CD4-positive, CD25-positive, alpha-beta regulatory T cell (primary cell): ENCODE results near the gene VTCN1. TPM values are rescaled to one million over a fixed set of nuclear protein-coding genes. Genes with fewer than 3 reads are reported as not detected.

Experiments
- ATAC-seq, 2 donors: fragments of 150-1000 bp; cut with Tn5 transposase; one replicate each; pipeline ENCODE4 v1.10.0; 2021; ENCODE audit warnings: low read depth in 2 of 2, moderate number of reproducible peaks in 2 of 2, moderate library complexity in 1 of 2
- DNase-seq, 3 donors: peaks; one replicate each; pipeline versions ENCODE4 v3.0.0 to v3.0.0-alpha.2; 2012 to 2022; ENCODE audit warnings: mixed read lengths in 1 of 3
- H3K27ac ChIP-seq: one replicate; pipeline ENCODE4 v1.7.0; 2013; ENCODE audit warnings: mild to moderate bottlenecking, low read length; ENCODE audit not compliant: insufficient read depth, poor library complexity, severe bottlenecking
- H3K27me3 ChIP-seq: one replicate; pipeline ENCODE4 v1.7.0; 2013; ENCODE audit warnings: low read length; ENCODE audit not compliant: control insufficient read depth, insufficient read depth
- H3K36me3 ChIP-seq: one replicate; pipeline ENCODE4 v1.7.0; 2013; ENCODE audit warnings: mild to moderate bottlenecking, low read length, moderate library complexity; ENCODE audit not compliant: control insufficient read depth, insufficient read depth
- H3K4me1 ChIP-seq: 2 replicates; pipeline ENCODE4 v1.7.0; 2013; ENCODE audit warnings: mild to moderate bottlenecking, low read length; ENCODE audit not compliant: insufficient read depth, control insufficient read depth, poor library complexity, severe bottlenecking
- H3K4me3 ChIP-seq: one replicate; pipeline ENCODE4 v1.7.0; 2013; ENCODE audit warnings: low read depth, mild to moderate bottlenecking, low read length, moderate library complexity
- H3K9me3 ChIP-seq, 2 experiments: 1 replicate in 1 of 2; 2 replicates in 1 of 2; pipeline ENCODE4 v1.7.0; 2013; ENCODE audit warnings: low read length in 2 of 2, mild to moderate bottlenecking in 1 of 2, moderate library complexity in 1 of 2; ENCODE audit not compliant: control insufficient read depth in 2 of 2
- H3K27ac Mint-ChIP-seq, 3 donors: one replicate each; pipeline ENCODE4 v1.8.0; 2020 to 2022; ENCODE audit warnings: mild to moderate bottlenecking in 3 of 3, mixed read lengths in 3 of 3, moderate library complexity in 2 of 3
- H3K27me3 Mint-ChIP-seq: one replicate; pipeline ENCODE4 v1.8.0; 2022; ENCODE audit warnings: mild to moderate bottlenecking, mixed read lengths
- H3K36me3 Mint-ChIP-seq: one replicate; pipeline ENCODE4 v1.8.0; 2020; ENCODE audit warnings: mixed read lengths
- H3K4me1 Mint-ChIP-seq, 4 donors: one replicate each; pipeline ENCODE4 v1.8.0; 2020 to 2022; ENCODE audit warnings: mixed read lengths in 4 of 4, mild to moderate bottlenecking in 1 of 4
- H3K4me3 Mint-ChIP-seq, 4 donors: one replicate each; pipeline ENCODE4 v1.8.0; 2020 to 2022; ENCODE audit warnings: mild to moderate bottlenecking in 4 of 4, mixed read lengths in 4 of 4, moderate library complexity in 3 of 4
- H3K9me3 Mint-ChIP-seq, 7 donors: one replicate each; pipeline ENCODE4 v1.8.0; 2020 to 2022; ENCODE audit warnings: mixed read lengths in 7 of 7, mild to moderate bottlenecking in 3 of 7, moderate library complexity in 2 of 7
- polyA plus RNA-seq, 4 donors: library from polyadenylated mRNA; unstranded; fragments of 300-500 nt; fragmentation: Illumina TruSeq; gene quantifications; one replicate each; pipeline ENCODE4 v1.2.3, GENCODE V29; 2021
- total RNA-seq: library from RNA; stranded (reverse); gene quantifications from one replicate; pipeline ENCODE4 v1.2.3, GENCODE V29; 2022

The VTCN1 gene
- total and polyA plus RNA-seq, 5 donors from 2014 or later = not detected

- no peaks in the 10 kb centered on the region for H3K9me3 ChIP-seq
- Mint-ChIP-seq H3K4me3 (no peak overlapping the region), H3K27me3 (no peaks in the 10 kb centered on the region), H3K4me1 (peaks cover 0 to 10% (median 6%) of the 10 kb centered on the region in 4 donors), H3K27ac (peak overlapping the region in 1 of 3 donors; percentile 7), H3K36me3 (peaks cover 70% of the 10 kb centered on the region), H3K9me3 (no peaks in the 10 kb centered on the region)
- H3K27me3 ChIP-seq = no peaks in the 10 kb centered on the region
- DNase-seq (no peak), ATAC-seq (no peak)
- H3K4me1 ChIP-seq = no peaks in the 10 kb centered on the region
- no peak overlapping the region for H3K4me3 ChIP-seq
- H3K36me3 ChIP-seq = peaks cover 64% of the 10 kb centered on the region
- H3K27ac ChIP-seq = no peak overlapping the region
Measured at GRCh38 chr1:117101334-117101733, 109.4 kb downstream of the VTCN1 start.

DNA sequence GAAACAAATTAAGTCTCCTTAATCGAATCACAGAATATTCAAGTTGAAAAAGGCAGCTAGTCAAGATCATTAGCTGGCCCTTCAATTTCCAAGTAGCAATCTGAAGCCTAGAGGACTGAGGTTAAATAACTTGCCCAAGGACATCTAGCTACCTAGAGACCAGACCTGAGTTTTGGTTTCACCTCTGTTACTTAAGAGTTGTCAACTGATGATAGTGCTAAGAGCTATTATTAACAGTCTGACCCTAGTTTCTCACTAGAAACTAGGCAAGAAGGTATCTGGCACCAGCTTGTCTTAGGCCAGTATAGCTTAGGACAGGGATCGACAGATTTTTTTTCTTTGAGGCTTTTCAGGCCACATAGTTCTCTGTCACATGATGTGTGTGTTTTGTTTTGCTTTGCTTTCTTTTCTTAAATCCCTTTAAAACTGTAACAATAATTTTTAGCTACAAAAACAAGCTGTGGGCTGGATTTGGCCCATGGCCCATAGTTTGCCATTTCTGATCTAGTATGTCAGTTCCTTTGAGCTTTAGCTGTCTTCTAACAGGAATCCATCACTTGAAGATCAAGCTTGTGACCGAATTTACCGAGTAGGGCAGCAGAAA is 112.3 kb downstream of the VTCN1 start:
- Histone ChIP-seq H3K4me3 (no peak overlapping the region), H3K4me1 (peaks cover 5% of the 10 kb centered on the region), H3K9me3 (no peaks in the 10 kb centered on the region), H3K36me3 (peaks cover 76% of the 10 kb centered on the region), H3K27ac (no peak overlapping the region), H3K27me3 (no peaks in the 10 kb centered on the region)
- Mint-ChIP-seq H3K4me3 (no peak overlapping the region), H3K27ac (peak overlapping the region in 2 of 3 donors; percentile 16 to 42), H3K36me3 (peaks cover 57% of the 10 kb centered on the region), H3K9me3 (no peaks in the 10 kb centered on the region), H3K4me1 (peaks cover 4 to 16% (median 10%) of the 10 kb centered on the region in 4 donors), H3K27me3 (no peaks in the 10 kb centered on the region)
- ATAC-seq (no peak), DNase-seq (no peak)

GRCh38 chr1:117097443-117097842 is 113.3 kb downstream of the VTCN1 start:
- Histone ChIP-seq H3K4me1 (peaks cover 5% of the 10 kb centered on the region), H3K27me3 (no peaks in the 10 kb centered on the region), H3K4me3 (no peak overlapping the region), H3K27ac (no peak overlapping the region), H3K36me3 (peaks cover 84% of the 10 kb centered on the region), H3K9me3 (no peaks in the 10 kb centered on the region)
- H3K9me3 Mint-ChIP-seq = no peaks in the 10 kb centered on the region
- no peak overlapping the region for H3K27ac Mint-ChIP-seq
- ATAC-seq = no peak
- no peak for DNase-seq
- no peaks in the 10 kb centered on the region for H3K27me3 Mint-ChIP-seq
- peaks cover 55% of the 10 kb centered on the region for H3K36me3 Mint-ChIP-seq
- no peak overlapping the region for H3K4me3 Mint-ChIP-seq
- H3K4me1 Mint-ChIP-seq = peaks cover 4 to 23% (median 14%) of the 10 kb centered on the region in 4 donors

DNA sequence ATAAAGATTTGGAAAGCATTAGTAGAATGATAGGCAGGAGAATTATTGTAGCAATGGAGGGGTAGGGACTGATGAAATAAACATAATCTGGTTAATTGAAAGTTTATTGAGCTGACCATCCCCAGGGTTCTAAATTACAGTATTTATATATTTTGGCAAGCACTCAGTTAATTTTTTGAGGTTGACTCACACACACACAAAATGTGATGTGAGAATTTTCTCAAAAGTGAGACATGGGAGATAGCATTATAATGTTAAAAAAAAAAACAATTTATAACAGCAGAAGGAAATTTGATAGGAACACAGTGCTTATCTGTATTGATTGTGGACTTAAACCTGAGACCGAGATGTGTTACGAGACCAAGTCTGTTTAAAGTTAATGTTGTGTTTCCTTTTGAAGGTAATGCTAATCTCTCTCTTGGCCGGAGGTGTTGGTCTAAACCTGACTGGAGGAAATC is 113.7 kb downstream of the VTCN1 start:
- peaks cover 51% of the 10 kb centered on the region for H3K36me3 Mint-ChIP-seq
- Histone ChIP-seq H3K4me3 (no peak overlapping the region), H3K9me3 (no peaks in the 10 kb centered on the region), H3K4me1 (peaks cover 5% of the 10 kb centered on the region), H3K27ac (no peak overlapping the region), H3K27me3 (no peaks in the 10 kb centered on the region), H3K36me3 (peaks cover 82% of the 10 kb centered on the region)
- DNase-seq (no peak), ATAC-seq (no peak)
- H3K27me3 Mint-ChIP-seq = no peaks in the 10 kb centered on the region
- no peak overlapping the region for H3K4me3 Mint-ChIP-seq
- H3K9me3 Mint-ChIP-seq = no peaks in the 10 kb centered on the region
- no peak overlapping the region for H3K27ac Mint-ChIP-seq
- H3K4me1 Mint-ChIP-seq = peaks cover 4 to 26% (median 13%) of the 10 kb centered on the region in 4 donors

DNA sequence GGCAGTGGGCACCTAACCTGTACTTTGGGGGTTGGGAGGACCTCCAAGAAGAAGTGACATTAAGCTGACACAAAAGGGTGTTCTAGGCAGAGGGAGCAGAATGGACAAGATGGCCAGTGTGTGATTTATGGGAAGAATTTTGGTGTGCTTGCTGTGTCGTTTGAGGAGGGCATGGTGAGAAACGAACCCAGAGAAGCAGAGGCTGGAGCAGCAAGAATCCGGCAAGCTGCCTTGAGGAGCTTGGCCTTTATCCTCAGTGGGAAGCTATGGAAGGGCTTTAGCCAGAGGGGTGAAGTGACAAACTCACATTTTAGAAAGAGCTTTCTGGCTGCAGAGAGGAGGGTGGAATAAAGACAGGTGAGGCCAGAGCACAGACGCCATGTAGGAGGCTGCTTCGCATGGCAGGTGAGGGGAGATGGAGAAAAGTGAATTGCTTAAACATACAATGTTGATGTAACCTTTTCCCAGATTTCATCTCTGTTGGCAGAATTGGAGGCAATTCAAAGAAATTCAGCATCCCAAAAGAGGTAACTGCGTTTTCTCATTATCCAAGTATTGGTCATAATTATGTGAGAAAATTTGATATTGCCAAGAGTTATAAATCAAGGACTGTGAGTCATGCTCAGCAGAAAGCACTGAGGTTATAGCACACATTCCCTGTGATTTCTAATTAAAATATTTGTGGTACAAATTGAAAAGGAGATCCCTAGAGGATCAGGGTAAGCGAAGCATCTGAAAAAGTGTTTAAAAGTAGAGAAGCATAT is 115.7 kb downstream of the VTCN1 start:
- peaks cover 82% of the 10 kb centered on the region for H3K36me3 ChIP-seq
- Mint-ChIP-seq H3K4me1 (peaks cover 8 to 26% (median 13%) of the 10 kb centered on the region in 4 donors), H3K9me3 (no peaks in the 10 kb centered on the region), H3K4me3 (no peak overlapping the region), H3K36me3 (peaks cover 57% of the 10 kb centered on the region), H3K27me3 (no peaks in the 10 kb centered on the region), H3K27ac (peak overlapping the region in 1 of 3 donors; percentile 59)
- H3K27ac ChIP-seq = no peak overlapping the region
- no peak overlapping the region for H3K4me3 ChIP-seq
- H3K9me3 ChIP-seq = no peaks in the 10 kb centered on the region
- no peaks in the 10 kb centered on the region for H3K27me3 ChIP-seq
- ATAC-seq (no peak), DNase-seq (no peak)
- H3K4me1 ChIP-seq = peaks cover 5% of the 10 kb centered on the region

- H3K9me3 Mint-ChIP-seq = no peaks in the 10 kb centered on the region
- Histone ChIP-seq H3K27me3 (no peaks in the 10 kb centered on the region), H3K27ac (peak overlapping the region; percentile 17), H3K36me3 (peaks cover 82% of the 10 kb centered on the region), H3K4me3 (no peak overlapping the region), H3K4me1 (peaks cover 5% of the 10 kb centered on the region), H3K9me3 (no peaks in the 10 kb centered on the region)
- peaks cover 53% of the 10 kb centered on the region for H3K36me3 Mint-ChIP-seq
- peaks cover 8 to 26% (median 13%) of the 10 kb centered on the region in 4 donors for H3K4me1 Mint-ChIP-seq
- ATAC-seq (peak; percentile 91 to 96), DNase-seq (peak in 2 of 3 donors; percentile 46 to 75)
- no peaks in the 10 kb centered on the region for H3K27me3 Mint-ChIP-seq
- H3K27ac Mint-ChIP-seq = peak overlapping the region; percentile 46 to 71 (median 58)
- H3K4me3 Mint-ChIP-seq = no peak overlapping the region
Measured at GRCh38 chr1:117093870-117094621, 116.7 kb downstream of the VTCN1 start.
